ENCODE measurements around the gene FANCC. TPM values are rescaled to one million over a fixed set of nuclear protein-coding genes. Genes with fewer than 3 reads are reported as not detected.

The FANCC gene
- total RNA-seq = 10 to 100 TPM; 15.8 to 18.1 TPM

- ATAC-seq (peak; percentile 89 to 90), DNase-seq (ENCODE audit: low spot score in 2 of 2) (peak; percentile 85 to 86)
- no peaks in the 10 kb centered on the region for H3K9me3 Mint-ChIP-seq
- H3K36me3 Mint-ChIP-seq = peaks cover 12 to 13% of the 10 kb centered on the region in 2 donors
- H3K27ac Mint-ChIP-seq = peak within 1 kb of the TSS; percentile 94 to 95
Observed at GRCh38 chr9:95317119-95317892, at the start of gene FANCC. Gene FANCC, minus strand, starts transcription at chr9:95317709. Its CDS starts 68,418 bp downstream, at chr9:95249291.

GRCh38 chr9:95366731-95367325, 49.3 kb upstream of the FANCC start:
- Mint-ChIP-seq H3K27ac (no peak overlapping the region), H3K36me3 (no peaks in the 10 kb centered on the region), H3K9me3 (no peaks in the 10 kb centered on the region)
- ATAC-seq (no peak), DNase-seq (ENCODE audit: low spot score in 2 of 2) (no peak)

- no peak overlapping the region for H3K27ac Mint-ChIP-seq
- no peaks in the 10 kb centered on the region for H3K36me3 Mint-ChIP-seq
- DNase-seq (ENCODE audit: low spot score in 2 of 2) (no peak), ATAC-seq (no peak)
- no peaks in the 10 kb centered on the region for H3K9me3 Mint-ChIP-seq
Observed at GRCh38 chr9:95365766-95366165, 48.3 kb upstream of the FANCC start.

- H3K36me3 Mint-ChIP-seq = no peaks in the 10 kb centered on the region
- ATAC-seq = no peak
- no peaks in the 10 kb centered on the region for H3K9me3 Mint-ChIP-seq
- no peak for DNase-seq (ENCODE audit: low spot score in 2 of 2)
- H3K27ac Mint-ChIP-seq = no peak overlapping the region
Observed at GRCh38 chr9:95363051-95363841, 45.7 kb upstream of the FANCC start.

- no peaks in the 10 kb centered on the region for H3K9me3 Mint-ChIP-seq
- no peaks in the 10 kb centered on the region for H3K36me3 Mint-ChIP-seq
- H3K27ac Mint-ChIP-seq = no peak overlapping the region
- DNase-seq (ENCODE audit: low spot score in 2 of 2) = no peak
- ATAC-seq = no peak
Observed at GRCh38 chr9:95360866-95361265, 43.4 kb upstream of the FANCC start.

- H3K27ac Mint-ChIP-seq = no peak overlapping the region
- H3K36me3 Mint-ChIP-seq = no peaks in the 10 kb centered on the region
Observed at GRCh38 chr9:95357316-95357715, 39.8 kb upstream of the FANCC start.

GRCh38 chr9:95355500-95355899, 38.0 kb upstream of the FANCC start:
- Mint-ChIP-seq H3K36me3 (no peaks in the 10 kb centered on the region), H3K27ac (no peak overlapping the region), H3K9me3 (no peaks in the 10 kb centered on the region)
- no peak for DNase-seq (ENCODE audit: low spot score in 2 of 2)
- ATAC-seq = no peak

More at GRCh38 chr9:95357316-95357715, 39.8 kb upstream of the FANCC start:
- DNase-seq (ENCODE audit: low spot score in 2 of 2) = no peak
- no peak for ATAC-seq
- no peaks in the 10 kb centered on the region for H3K9me3 Mint-ChIP-seq

- H3K36me3 Mint-ChIP-seq = no peaks in the 10 kb centered on the region
- DNase-seq (ENCODE audit: low spot score in 2 of 2) (no peak), ATAC-seq (no peak)
- H3K9me3 Mint-ChIP-seq = no peaks in the 10 kb centered on the region
- H3K27ac Mint-ChIP-seq = no peak overlapping the region
Observed at GRCh38 chr9:95351051-95351450, 33.5 kb upstream of the FANCC start.

- no peak overlapping the region for H3K27ac Mint-ChIP-seq
- no peak for DNase-seq (ENCODE audit: low spot score in 2 of 2)
- ATAC-seq = no peak
- no peaks in the 10 kb centered on the region for H3K36me3 Mint-ChIP-seq
- no peaks in the 10 kb centered on the region for H3K9me3 Mint-ChIP-seq
Observed at GRCh38 chr9:95350266-95350665, 32.8 kb upstream of the FANCC start.

- no peaks in the 10 kb centered on the region for H3K9me3 Mint-ChIP-seq
- DNase-seq (ENCODE audit: low spot score in 2 of 2) (peak in 1 of 2 donors; percentile 23), ATAC-seq (peak in 1 of 2 donors; percentile 64)
- H3K36me3 Mint-ChIP-seq = no peaks in the 10 kb centered on the region
- H3K27ac Mint-ChIP-seq = no peak overlapping the region
Observed at GRCh38 chr9:95349091-95350038, 31.9 kb upstream of the FANCC start.

- Mint-ChIP-seq H3K9me3 (no peaks in the 10 kb centered on the region), H3K27ac (no peak overlapping the region)
- no peak for ATAC-seq
Observed at GRCh38 chr9:95346021-95346420, 28.5 kb upstream of the FANCC start.

GRCh38 chr9:95344735-95345325, 27.3 kb upstream of the FANCC start:
- no peaks in the 10 kb centered on the region for H3K9me3 Mint-ChIP-seq
- DNase-seq (ENCODE audit: low spot score in 2 of 2) (no peak), ATAC-seq (no peak)
- no peaks in the 10 kb centered on the region for H3K36me3 Mint-ChIP-seq
- no peak overlapping the region for H3K27ac Mint-ChIP-seq

More at GRCh38 chr9:95346021-95346420, 28.5 kb upstream of the FANCC start:
- no peaks in the 10 kb centered on the region for H3K36me3 Mint-ChIP-seq
- no peak for DNase-seq (ENCODE audit: low spot score in 2 of 2)

- peak; percentile 47 to 48 for ATAC-seq
- no peaks in the 10 kb centered on the region for H3K36me3 Mint-ChIP-seq
- no peak overlapping the region for H3K27ac Mint-ChIP-seq
- no peak for DNase-seq (ENCODE audit: low spot score in 2 of 2)
- no peaks in the 10 kb centered on the region for H3K9me3 Mint-ChIP-seq
Observed at GRCh38 chr9:95343725-95344287, 26.3 kb upstream of the FANCC start.

- Mint-ChIP-seq H3K36me3 (no peaks in the 10 kb centered on the region), H3K27ac (no peak overlapping the region), H3K9me3 (no peaks in the 10 kb centered on the region)
- no peak for DNase-seq (ENCODE audit: low spot score in 2 of 2)
- ATAC-seq = no peak
Observed at GRCh38 chr9:95342571-95342970, 25.1 kb upstream of the FANCC start.

- H3K27ac Mint-ChIP-seq = no peak overlapping the region
- no peaks in the 10 kb centered on the region for H3K9me3 Mint-ChIP-seq
- ATAC-seq (no peak), DNase-seq (ENCODE audit: low spot score in 2 of 2) (no peak)
- H3K36me3 Mint-ChIP-seq = no peaks in the 10 kb centered on the region
Observed at GRCh38 chr9:95341293-95341962, 23.9 kb upstream of the FANCC start.

All from activated naive CD4-positive, alpha-beta T cell treated with anti-CD3 and anti-CD28 coated beads, Interleukin-2, amount 50 U/mL, for 72 hours (primary cell).